ENCODE measurements around the gene ESYT1.

DNA sequence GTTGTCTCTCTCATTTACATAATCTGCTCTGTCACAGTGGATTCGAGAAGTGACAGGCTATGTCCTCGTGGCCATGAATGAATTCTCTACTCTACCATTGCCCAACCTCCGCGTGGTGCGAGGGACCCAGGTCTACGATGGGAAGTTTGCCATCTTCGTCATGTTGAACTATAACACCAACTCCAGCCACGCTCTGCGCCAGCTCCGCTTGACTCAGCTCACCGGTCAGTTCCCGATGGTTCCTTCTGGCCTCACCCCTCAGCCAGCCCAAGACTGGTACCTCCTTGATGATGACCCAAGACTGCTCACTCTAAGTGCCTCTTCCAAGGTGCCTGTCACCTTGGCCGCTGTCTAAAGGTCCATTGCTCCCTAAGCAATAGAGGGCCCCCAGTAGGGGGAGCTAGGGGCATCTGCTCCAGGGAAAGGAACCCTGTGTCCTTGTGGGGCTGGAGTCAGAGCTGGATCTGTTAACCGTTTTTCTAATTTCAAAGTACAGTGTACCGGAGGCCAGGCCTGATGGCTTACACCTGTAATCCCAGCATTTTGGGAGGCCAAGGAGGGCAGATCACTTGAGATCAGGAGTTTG, 43.0 kb upstream of the ESYT1 start:
- TF ChIP-seq EZH2 (IDR thresholded peaks at IDR 0.05; ENCODE audit: insufficient read depth, poor library complexity, severe bottlenecking) (no peak), EZH2phosphoT487 (IDR thresholded peaks at IDR 0.05; ENCODE audit: insufficient read depth, low read depth) (no peak)
